A673 (cell line): ENCODE results near the gene DNAJB4. TPM values are rescaled to one million over a fixed set of nuclear protein-coding genes. Genes with fewer than 3 reads are reported as not detected.

Source experiments
- BruUV-seq: library from RNA; stranded (reverse); fragments of 400-500 nt; replicated peaks from 2 replicates; lab custom pipeline; 2021; lab: Mats Ljungman, UMichigan
- CTCF ChIA-PET: fragments of 300-600 bp; sonication (Branson Sonifier 250); formaldehyde crosslinking; loops from one replicate; lab custom pipeline; 2022; ENCODE audit warnings: antibody characterized with exemption; lab: Charles Lee
- POLR2A ChIA-PET: fragments of 300-600 bp; sonication (Branson Sonifier 250); formaldehyde crosslinking; loops from one replicate; lab custom pipeline; 2022; ENCODE audit warnings: antibody characterized with exemption; ENCODE audit not compliant: low non-redundant PET; lab: Charles Lee
- DNase-seq: peaks from one replicate; pipeline ENCODE4 v3.0.0-alpha.2; 2015; ENCODE audit warnings: low spot score
- H3K27ac ChIP-seq: fragments of 200-600 bp; sonication (generic); 2 replicates; pipeline ENCODE4 v1.5.1; 2016; ENCODE audit warnings: mixed run types, low read depth, mild to moderate bottlenecking, mixed read lengths, antibody characterized with exemption, low read length; ENCODE audit not compliant: poor library complexity, severe bottlenecking
- H3K27me3 ChIP-seq: fragments of 200-600 bp; sonication (generic); replicated peaks from 2 replicates; pipeline ENCODE4 v1.6.1; 2017; ENCODE audit warnings: mixed run types, low read depth, mild to moderate bottlenecking, mixed read lengths, antibody characterized with exemption, low read length; ENCODE audit not compliant: insufficient read depth, poor library complexity
- H3K36me3 ChIP-seq: fragments of 200-600 bp; sonication (generic); 2 replicates; pipeline ENCODE4 v1.6.1; 2016; ENCODE audit warnings: mixed run types, mild to moderate bottlenecking, mixed read lengths, antibody characterized with exemption, low read length; ENCODE audit not compliant: insufficient read depth, poor library complexity, severe bottlenecking
- H3K4me1 ChIP-seq: fragments of 200-600 bp; sonication (generic); 2 replicates; pipeline ENCODE4 v1.6.1; 2017; ENCODE audit warnings: mixed run types, mild to moderate bottlenecking, mixed read lengths, antibody characterized with exemption, low read length; ENCODE audit not compliant: insufficient read depth, poor library complexity, severe bottlenecking
- H3K4me3 ChIP-seq: fragments of 200-600 bp; sonication (generic); 2 replicates; pipeline ENCODE4 v1.5.1; 2016; ENCODE audit warnings: low read depth, mixed run types, mild to moderate bottlenecking, mixed read lengths, low read length; ENCODE audit not compliant: poor library complexity, severe bottlenecking
- H3K9me3 ChIP-seq: fragments of 200-600 bp; sonication (generic); 2 replicates; pipeline ENCODE4 v1.6.1; 2016; ENCODE audit warnings: mixed run types, low read depth, mild to moderate bottlenecking, mixed read lengths, antibody characterized with exemption, low read length; ENCODE audit not compliant: poor library complexity, severe bottlenecking
- EZH2 ChIP-seq: fragments of 200-600 bp; sonication (generic); IDR thresholded peaks from 2 replicates; pipeline ENCODE4 v1.6.1; 2017; ENCODE audit warnings: borderline replicate concordance, low read depth, mild to moderate bottlenecking, mixed read lengths, antibody characterized with exemption, low read length; ENCODE audit not compliant: poor library complexity, severe bottlenecking
- intact Hi-C: fragments of 100-400 bp; cut with micrococcal nuclease; formaldehyde crosslinking; loops from one replicate; pipeline ENCODE4 v1.10.0; 2022; ENCODE audit not compliant: unreplicated experiment
- total RNA-seq: library from RNA; stranded (reverse); gene quantifications from 2 replicates; pipeline ENCODE4 v1.2.3, GENCODE V29; 2021
- TF ChIP-seq, protein P1 (sequence below): fragments of 300-800, 200-600 bp; sonication (generic); conservative IDR thresholded peaks from 2 replicates; pipeline ENCODE4 v1.5.1; 2017; ENCODE audit warnings: low read depth, mild to moderate bottlenecking, antibody characterized with exemption, low read length, moderate library complexity, mixed read lengths

Gene DNAJB4
- total RNA-seq, 1 experiment from 2014 or later = 34.5 TPM

DNA sequence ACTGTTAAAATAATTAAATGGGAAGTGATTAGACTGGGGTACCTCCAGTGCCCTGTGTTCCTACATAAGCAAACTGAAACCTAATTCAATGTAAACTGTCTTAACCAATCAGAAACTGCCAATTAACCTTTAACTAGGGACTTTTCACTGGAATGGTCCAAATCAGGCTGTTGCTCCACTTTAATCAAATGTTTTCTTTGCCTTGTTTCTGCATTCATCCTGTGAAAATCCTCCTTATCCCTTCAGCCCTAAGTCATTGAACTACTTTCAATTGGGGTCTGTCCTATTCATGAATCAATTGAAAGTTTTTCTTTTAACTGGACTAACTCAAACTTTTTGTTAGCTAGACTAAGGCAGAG, 20.8 kb upstream of the DNAJB4 start:
- POLR2A ChIA-PET = interaction anchor here (0.8 kb wide), 1 partner anchor 16 kb away, joined by 3 read pairs; no protein-coding TSS in a partner anchor
- no peaks in the 10 kb centered on the region for H3K36me3 ChIP-seq
- H3K27ac ChIP-seq = no peak overlapping the region
- DNase-seq = no peak
- BruUV-seq = no TSS peak
- H3K27me3 ChIP-seq = no peaks in the 10 kb centered on the region
- no peak overlapping the region for H3K4me3 ChIP-seq
- intact Hi-C loops = no loop called here
- peaks cover 18% of the 10 kb centered on the region for H3K4me1 ChIP-seq
- TF ChIP-seq EZH2 = no peak
- TF ChIP-seq, protein P1, sequence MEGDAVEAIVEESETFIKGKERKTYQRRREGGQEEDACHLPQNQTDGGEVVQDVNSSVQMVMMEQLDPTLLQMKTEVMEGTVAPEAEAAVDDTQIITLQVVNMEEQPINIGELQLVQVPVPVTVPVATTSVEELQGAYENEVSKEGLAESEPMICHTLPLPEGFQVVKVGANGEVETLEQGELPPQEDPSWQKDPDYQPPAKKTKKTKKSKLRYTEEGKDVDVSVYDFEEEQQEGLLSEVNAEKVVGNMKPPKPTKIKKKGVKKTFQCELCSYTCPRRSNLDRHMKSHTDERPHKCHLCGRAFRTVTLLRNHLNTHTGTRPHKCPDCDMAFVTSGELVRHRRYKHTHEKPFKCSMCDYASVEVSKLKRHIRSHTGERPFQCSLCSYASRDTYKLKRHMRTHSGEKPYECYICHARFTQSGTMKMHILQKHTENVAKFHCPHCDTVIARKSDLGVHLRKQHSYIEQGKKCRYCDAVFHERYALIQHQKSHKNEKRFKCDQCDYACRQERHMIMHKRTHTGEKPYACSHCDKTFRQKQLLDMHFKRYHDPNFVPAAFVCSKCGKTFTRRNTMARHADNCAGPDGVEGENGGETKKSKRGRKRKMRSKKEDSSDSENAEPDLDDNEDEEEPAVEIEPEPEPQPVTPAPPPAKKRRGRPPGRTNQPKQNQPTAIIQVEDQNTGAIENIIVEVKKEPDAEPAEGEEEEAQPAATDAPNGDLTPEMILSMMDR = no peak
- CTCF ChIA-PET = no interaction called here
- no peaks in the 10 kb centered on the region for H3K9me3 ChIP-seq

DNA sequence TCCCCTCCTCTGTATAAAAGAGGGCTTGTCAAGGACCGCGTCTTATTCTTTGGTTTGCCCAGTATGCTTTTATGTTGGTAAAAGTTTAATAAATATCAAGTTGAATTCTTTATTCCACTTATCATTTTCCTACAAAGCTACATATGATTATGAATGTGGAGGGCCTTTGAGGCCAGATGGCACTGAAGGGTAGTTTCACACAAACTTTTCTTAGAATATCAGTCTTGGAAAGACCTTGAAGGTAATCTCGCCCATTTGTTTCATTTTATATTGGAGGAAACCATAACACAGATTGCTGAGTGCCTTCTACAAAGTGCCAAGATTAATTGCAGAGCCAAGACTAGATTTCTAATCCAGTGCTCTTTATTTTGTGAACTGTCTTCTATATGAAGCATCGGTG, 20.1 kb upstream of the DNAJB4 start:
- ChIA-PET POLR2A (interaction anchor here (0.8 kb wide), 1 partner anchor 15 kb away, joined by 3 read pairs; no protein-coding TSS in a partner anchor), CTCF (no interaction called here)
- Histone ChIP-seq H3K27ac (no peak overlapping the region), H3K4me3 (no peak overlapping the region), H3K27me3 (no peaks in the 10 kb centered on the region), H3K4me1 (peaks cover 18% of the 10 kb centered on the region), H3K36me3 (no peaks in the 10 kb centered on the region), H3K9me3 (no peaks in the 10 kb centered on the region)
- intact Hi-C loops = no loop called here
- DNase-seq = no peak
- TF ChIP-seq EZH2 = no peak
- TF ChIP-seq, protein P1 = no peak
- BruUV-seq = no TSS peak

DNA sequence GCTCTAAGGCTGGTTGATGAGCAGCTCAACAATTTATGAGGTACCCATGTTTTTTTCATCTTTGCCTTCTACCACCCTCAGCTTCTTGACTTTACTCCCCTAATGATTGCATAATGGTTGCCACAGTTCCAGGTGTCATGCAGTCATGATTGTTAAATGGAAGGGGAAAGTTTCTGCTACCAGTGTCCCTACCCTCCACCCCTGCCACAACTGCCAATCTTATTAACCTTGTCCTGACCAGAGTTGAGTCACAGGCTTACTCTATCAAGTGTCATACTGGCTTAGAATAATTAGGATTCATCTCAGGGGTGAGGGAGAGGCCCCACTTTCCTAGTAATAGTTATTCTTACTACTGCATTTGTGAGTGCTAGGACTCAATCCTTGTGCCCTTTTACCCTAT, 17.9 kb upstream of the DNAJB4 start:
- no peaks in the 10 kb centered on the region for H3K36me3 ChIP-seq
- TF ChIP-seq, protein P1 = no peak
- no peak for TF ChIP-seq EZH2
- no peaks in the 10 kb centered on the region for H3K9me3 ChIP-seq
- BruUV-seq = no TSS peak
- peaks cover 3% of the 10 kb centered on the region for H3K4me1 ChIP-seq
- POLR2A ChIA-PET = interaction anchor here (0.6 kb wide), 1 partner anchor 18 kb away, joined by 4 read pairs; the partner anchor contains the start of gene DNAJB4
- DNase-seq = no peak
- H3K27me3 ChIP-seq = no peaks in the 10 kb centered on the region
- CTCF ChIA-PET = no interaction called here
- intact Hi-C loops = no loop called here
- H3K27ac ChIP-seq = no peak overlapping the region
- no peak overlapping the region for H3K4me3 ChIP-seq
